HEK293 (cell line): ENCODE data around the gene TRAF5.
"Not testable (repeated sequence)": the region's sequence is repeated elsewhere in the genome, so short reads cannot be mapped to it uniquely, and the experiment has no call there.

Source experiments
- CTCF ChIA-PET: fragments of 350-600 bp; formaldehyde crosslinking; extraction: SDS; loops from one replicate; lab custom pipeline; 2021; ENCODE audit warnings: antibody characterized with exemption; lab: Yijun Ruan, JAX
- POLR2A ChIA-PET: fragments of 300-600 bp; formaldehyde crosslinking; extraction: SDS; loops from one replicate; lab custom pipeline; 2020; ENCODE audit warnings: antibody characterized with exemption, inconsistent platforms; lab: Yijun Ruan, JAX
- H3K27ac ChIP-seq: fragments of 200-500 bp; sonication (Bioruptor generic); 2 replicates; pipeline ENCODE4 v1.5.1; 2014; ENCODE audit warnings: low read depth, low read length, control low read depth, inconsistent platforms; ENCODE audit errors: extremely low read depth
- H3K36me3 ChIP-seq, 2 experiments: fragments of 200-500 bp in 1 of 2; sonication (Bioruptor generic) in 1 of 2; 1 replicate in 1 of 2; 2 replicates in 1 of 2; pipeline ENCODE4 v1.5.1; 2014 to 2017; ENCODE audit warnings: inconsistent platforms in 2 of 2, low read length in 2 of 2; ENCODE audit not compliant: control insufficient read depth in 2 of 2, insufficient read depth in 1 of 2
- H3K4me1 ChIP-seq: fragments of 200-500 bp; sonication (Bioruptor generic); 2 replicates; pipeline ENCODE4 v1.5.1; 2014; ENCODE audit warnings: mild to moderate bottlenecking, low read length, inconsistent platforms; ENCODE audit not compliant: control insufficient read depth, insufficient read depth
- H3K4me3 ChIP-seq: 2 replicates; pipeline ENCODE4 v1.5.1; 2011; ENCODE audit warnings: low read depth, mild to moderate bottlenecking, control low read depth, low read length, moderate library complexity
- H3K9me3 ChIP-seq: fragments of 200-500 bp; sonication (Bioruptor generic); 2 replicates; pipeline ENCODE4 v1.5.1; 2014; ENCODE audit warnings: low read depth, low read length, inconsistent platforms; ENCODE audit not compliant: control insufficient read depth, insufficient read depth
- SCRT2 ChIP-seq: fragments of 450-650 bp; formaldehyde crosslinking; IDR thresholded peaks from 2 replicates; pipeline ENCODE4 v1.5.1; 2016; ENCODE audit warnings: missing biosample characterization, missing genetic modification characterization
- WT1 ChIP-seq: fragments of 450-650 bp; formaldehyde crosslinking; IDR thresholded peaks from 2 replicates; pipeline ENCODE4 v1.5.1; 2016; ENCODE audit warnings: missing biosample characterization, missing genetic modification characterization
- ZNF146 ChIP-seq: fragments of 450-650 bp; formaldehyde crosslinking; IDR thresholded peaks from 2 replicates; pipeline ENCODE4 v1.5.1; 2016; ENCODE audit warnings: missing biosample characterization, missing genetic modification characterization
- ZNF76 ChIP-seq: fragments of 450-650 bp; formaldehyde crosslinking; IDR thresholded peaks from 2 replicates; pipeline ENCODE4; 2016; ENCODE audit warnings: low read depth, missing biosample characterization, missing genetic modification characterization, borderline replicate concordance
- TF ChIP-seq, protein P1 (sequence below): fragments of 450-650 bp; formaldehyde crosslinking; IDR thresholded peaks from 2 replicates; pipeline ENCODE4 v1.5.1; 2016; ENCODE audit warnings: missing biosample characterization, missing genetic modification characterization
- TF ChIP-seq, protein P2 (sequence below): fragments of 450-650 bp; formaldehyde crosslinking; IDR thresholded peaks from 2 replicates; pipeline ENCODE4 v1.5.1; 2016; ENCODE audit warnings: missing biosample characterization, missing genetic modification characterization
- TF ChIP-seq, protein P3 (sequence below): IDR thresholded peaks from 2 replicates; pipeline ENCODE4 v1.6.1; 2011; ENCODE audit warnings: mild to moderate bottlenecking, low read depth, low read length, borderline replicate concordance
- TF ChIP-seq, protein P4 (sequence below): fragments of 450-650 bp; formaldehyde crosslinking; IDR thresholded peaks from 2 replicates; pipeline ENCODE4 v1.5.1; 2016; ENCODE audit warnings: missing biosample characterization, missing genetic modification characterization

Gene TRAF5

DNA sequence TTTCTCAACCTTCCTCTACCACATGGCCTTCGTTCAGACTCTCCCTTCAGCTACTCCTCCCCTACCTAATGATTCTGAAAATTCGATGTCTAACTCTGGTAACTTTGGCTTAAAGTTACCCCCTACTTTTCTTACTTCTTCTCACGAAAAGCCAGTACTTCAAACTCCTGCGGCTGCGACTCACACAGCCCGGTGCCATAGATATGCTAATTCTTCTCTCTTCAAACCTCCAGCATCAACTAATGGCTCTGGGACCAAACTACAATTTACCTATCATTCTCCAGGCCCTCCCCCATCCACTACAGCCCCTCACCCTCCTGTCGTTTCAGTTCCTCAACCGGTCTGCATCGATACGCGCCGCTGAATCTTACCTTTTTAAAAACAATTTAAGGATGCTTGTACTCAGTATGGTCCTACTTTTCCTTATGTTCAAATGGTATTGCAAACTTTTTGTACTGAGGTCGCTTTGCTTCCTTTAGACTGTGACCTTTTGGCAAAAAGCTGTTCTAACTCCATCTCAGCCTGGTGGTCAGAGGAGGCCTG lies 73.3 kb downstream of the TRAF5 start:
- H3K9me3 ChIP-seq, H3K27ac ChIP-seq, H3K4me3 ChIP-seq, CTCF ChIA-PET, POLR2A ChIA-PET, H3K4me1 ChIP-seq: not testable (repeated sequence)
- peaks cover 4 to 13% of the 10 kb centered on the region in 2 experiments for H3K36me3 ChIP-seq

DNA sequence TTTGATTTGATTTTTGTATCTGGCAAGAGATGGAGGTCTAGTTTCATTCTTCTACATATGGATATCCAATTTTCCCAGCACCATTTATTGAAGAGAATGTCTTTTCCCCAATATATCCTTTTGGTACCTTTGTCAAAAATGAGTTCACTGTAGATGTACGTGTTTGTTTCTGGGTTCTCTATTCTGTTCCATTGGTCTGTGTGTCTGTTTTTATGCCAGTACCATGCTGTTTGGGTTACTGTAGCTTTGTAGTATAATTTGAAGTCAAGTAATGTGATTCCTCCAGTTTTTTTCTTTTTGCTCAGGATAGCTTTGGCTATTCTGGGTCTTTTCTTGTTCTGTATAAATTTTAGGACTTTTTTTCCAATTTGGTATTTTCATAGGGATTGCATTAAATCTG lies 75.1 kb downstream of the TRAF5 start:
- POLR2A ChIA-PET, H3K27ac ChIP-seq, H3K4me1 ChIP-seq, H3K9me3 ChIP-seq, H3K36me3 ChIP-seq, H3K4me3 ChIP-seq: not testable (repeated sequence)
- TF ChIP-seq, protein P1, sequence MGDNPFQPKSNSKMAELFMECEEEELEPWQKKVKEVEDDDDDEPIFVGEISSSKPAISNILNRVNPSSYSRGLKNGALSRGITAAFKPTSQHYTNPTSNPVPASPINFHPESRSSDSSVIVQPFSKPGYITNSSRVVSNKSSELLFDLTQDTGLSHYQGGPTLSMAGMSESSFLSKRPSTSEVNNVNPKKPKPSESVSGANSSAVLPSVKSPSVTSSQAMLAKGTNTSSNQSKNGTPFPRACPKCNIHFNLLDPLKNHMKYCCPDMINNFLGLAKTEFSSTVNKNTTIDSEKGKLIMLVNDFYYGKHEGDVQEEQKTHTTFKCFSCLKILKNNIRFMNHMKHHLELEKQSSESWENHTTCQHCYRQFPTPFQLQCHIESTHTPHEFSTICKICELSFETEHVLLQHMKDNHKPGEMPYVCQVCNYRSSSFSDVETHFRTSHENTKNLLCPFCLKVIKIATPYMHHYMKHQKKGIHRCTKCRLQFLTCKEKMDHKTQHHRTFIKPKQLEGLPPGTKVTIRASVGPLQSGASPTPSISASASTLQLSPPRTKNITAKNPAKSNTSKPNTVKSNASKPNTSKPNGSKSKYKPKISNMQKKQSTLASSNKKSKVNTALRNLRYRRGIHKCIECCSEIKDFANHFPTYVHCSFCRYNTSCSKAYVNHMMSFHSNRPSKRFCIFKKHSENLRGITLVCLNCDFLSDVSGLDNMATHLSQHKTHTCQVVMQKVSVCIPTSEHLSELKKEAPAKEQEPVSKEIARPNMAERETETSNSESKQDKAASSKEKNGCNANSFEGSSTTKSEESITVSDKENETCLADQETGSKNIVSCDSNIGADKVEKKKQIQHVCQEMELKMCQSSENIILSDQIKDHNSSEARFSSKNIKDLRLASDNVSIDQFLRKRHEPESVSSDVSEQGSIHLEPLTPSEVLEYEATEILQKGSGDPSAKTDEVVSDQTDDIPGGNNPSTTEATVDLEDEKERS (tag by site-specific recombination): 0 out of 2 replicates have a peak, but pooled peaks have one; percentile 72
- TF ChIP-seq, protein P2, sequence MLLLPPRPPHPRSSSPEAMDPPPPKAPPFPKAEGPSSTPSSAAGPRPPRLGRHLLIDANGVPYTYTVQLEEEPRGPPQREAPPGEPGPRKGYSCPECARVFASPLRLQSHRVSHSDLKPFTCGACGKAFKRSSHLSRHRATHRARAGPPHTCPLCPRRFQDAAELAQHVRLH: 0 out of 2 replicates have a peak, but pooled peaks have one; percentile 24
- CTCF ChIA-PET: interaction anchor here (0.6 kb wide), 1 partner anchor 15 kb away, joined by 3 read pairs; no protein-coding TSS in a partner anchor

DNA sequence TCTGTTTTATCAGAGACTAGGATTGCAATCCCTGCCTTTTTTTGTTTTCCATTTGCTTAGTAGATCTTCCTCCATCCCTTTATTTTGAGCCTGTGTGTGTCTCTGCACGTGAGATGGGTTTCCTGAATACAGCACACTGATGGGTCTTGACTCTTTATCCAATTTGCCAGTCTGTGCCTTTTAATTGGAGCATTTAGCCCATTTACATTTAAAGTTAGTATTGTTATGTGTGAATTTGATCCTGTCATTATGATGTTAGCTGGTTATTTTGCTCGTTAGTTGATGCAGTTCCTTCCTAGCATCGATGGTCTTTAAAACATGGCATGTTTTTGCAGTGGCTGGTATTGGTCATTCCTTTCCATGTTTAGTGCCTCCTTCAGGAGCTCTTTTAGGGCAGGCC lies 79.5 kb downstream of the TRAF5 start:
- H3K4me1 ChIP-seq, H3K4me3 ChIP-seq, H3K27ac ChIP-seq, H3K36me3 ChIP-seq, POLR2A ChIA-PET, H3K9me3 ChIP-seq, CTCF ChIA-PET: not testable (repeated sequence)

DNA sequence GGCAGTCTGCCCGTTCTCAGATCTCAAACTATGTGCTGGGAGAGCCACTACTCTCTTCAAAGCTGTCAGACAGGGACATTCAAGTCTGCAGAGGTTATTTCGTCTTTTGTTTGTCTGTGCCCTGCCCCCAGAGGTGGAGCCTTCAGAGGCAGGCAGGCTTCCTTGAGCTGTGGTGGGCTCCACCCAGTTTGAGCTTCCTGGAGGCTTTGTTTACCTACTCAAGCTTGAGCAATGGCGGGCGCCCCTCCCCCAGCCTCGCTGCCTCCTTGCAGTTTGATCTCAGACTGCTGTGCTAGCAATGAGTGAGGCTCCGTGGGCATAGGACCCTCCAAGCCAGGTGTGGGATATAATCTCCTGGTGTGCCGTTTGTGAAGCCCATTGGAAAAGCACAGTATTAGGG lies 81.1 kb downstream of the TRAF5 start:
- H3K27ac ChIP-seq, H3K9me3 ChIP-seq, H3K4me3 ChIP-seq, CTCF ChIA-PET, POLR2A ChIA-PET, H3K4me1 ChIP-seq, H3K36me3 ChIP-seq: not testable (repeated sequence)

DNA sequence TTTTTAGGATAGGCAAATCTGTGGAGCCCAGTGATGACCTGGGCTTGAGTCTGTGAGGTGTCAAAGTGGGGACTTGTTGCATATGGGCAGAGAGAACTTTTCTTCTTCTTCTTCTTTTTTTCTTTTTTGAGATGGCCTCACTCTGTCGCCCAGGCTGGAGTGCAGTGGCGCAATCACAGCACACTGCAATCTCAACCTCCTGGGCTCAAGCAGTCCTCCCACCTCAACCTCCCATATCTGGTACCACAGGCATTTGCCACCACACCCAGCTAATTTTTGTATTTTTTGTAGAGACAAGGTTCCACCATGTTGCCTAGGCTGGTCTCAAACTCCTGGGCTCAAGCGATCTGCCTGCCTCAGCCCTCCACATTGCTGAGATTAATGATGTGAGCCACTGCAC lies 85.0 kb downstream of the TRAF5 start:
- POLR2A ChIA-PET: no interaction called here
- Histone ChIP-seq H3K27ac (no peak overlapping the region), H3K36me3 (no peaks in the 10 kb centered on the region), H3K9me3 (no peaks in the 10 kb centered on the region), H3K4me3 (no peak overlapping the region), H3K4me1 (no peaks in the 10 kb centered on the region)
- TF ChIP-seq ZNF76 (tag by site-specific recombination) (no peak), SCRT2 (0 out of 2 replicates have a peak, but pooled peaks have one; percentile 13)
- CTCF ChIA-PET: no interaction called here

DNA sequence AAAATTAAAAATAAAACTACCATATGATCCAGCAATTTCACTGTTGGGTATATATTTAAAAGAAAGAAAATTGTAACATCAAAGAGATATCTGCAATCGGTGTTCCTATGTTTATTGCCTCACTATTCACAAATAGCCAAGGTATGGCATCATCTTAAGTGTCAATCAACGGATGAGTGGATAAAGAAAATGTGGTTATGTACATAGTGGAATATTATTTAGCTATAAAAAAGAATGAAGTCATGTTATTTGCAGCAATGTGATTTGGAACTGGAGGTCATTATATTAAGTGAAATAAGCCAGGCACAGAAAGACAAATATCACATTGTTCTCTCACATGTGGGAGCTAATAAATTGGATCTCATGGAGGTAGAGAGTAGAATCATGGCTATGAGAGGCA lies 89.1 kb downstream of the TRAF5 start:
- CTCF ChIA-PET: interaction anchor here (0.6 to 1.5 kb wide), 4 partner anchors 54 to 148 kb away, joined by 3 to 5 read pairs (median 4); no protein-coding TSS in a partner anchor
- POLR2A ChIA-PET: no interaction called here

DNA sequence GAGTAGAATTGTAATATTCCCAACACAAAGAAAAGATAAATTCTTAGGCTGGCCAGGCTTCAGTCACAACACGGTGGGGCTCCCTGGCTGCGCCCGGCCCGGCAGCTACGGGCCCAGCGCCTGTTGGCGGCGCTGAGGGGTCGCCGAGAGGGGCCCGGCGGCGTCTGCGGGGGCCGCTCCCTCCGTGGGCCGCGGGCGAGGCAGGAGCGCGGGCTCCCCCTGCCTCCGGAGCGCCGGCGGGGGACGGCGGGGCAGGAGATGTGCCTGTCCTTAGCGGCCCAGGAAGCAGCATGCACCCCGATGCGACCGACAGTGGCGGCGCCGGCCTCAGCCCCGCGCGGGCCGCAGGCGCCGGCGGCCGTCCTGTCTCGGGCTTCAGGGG lies 89.6 kb downstream of the TRAF5 start:
- H3K36me3 ChIP-seq, H3K9me3 ChIP-seq, POLR2A ChIA-PET, H3K4me1 ChIP-seq, H3K4me3 ChIP-seq: not testable (repeated sequence)
- CTCF ChIA-PET: interaction anchor here (0.6 to 1.5 kb wide), 4 partner anchors 54 to 175 kb away, joined by 3 to 5 read pairs (median 4); no protein-coding TSS in a partner anchor
- peak overlapping the region; percentile 57; the same call in 1 of the 2 replicates for H3K27ac ChIP-seq

More for the DNA sequence above, 89.1 kb downstream of the TRAF5 start:
- H3K4me1 ChIP-seq: peaks cover under 1% of the 10 kb centered on the region; the same call in 1 of the 2 replicates
- H3K4me3 ChIP-seq: no peak overlapping the region
- TF ChIP-seq WT1 (tag by site-specific recombination) (no peak), ZNF146 (peak; percentile 54)
- TF ChIP-seq, protein P3, sequence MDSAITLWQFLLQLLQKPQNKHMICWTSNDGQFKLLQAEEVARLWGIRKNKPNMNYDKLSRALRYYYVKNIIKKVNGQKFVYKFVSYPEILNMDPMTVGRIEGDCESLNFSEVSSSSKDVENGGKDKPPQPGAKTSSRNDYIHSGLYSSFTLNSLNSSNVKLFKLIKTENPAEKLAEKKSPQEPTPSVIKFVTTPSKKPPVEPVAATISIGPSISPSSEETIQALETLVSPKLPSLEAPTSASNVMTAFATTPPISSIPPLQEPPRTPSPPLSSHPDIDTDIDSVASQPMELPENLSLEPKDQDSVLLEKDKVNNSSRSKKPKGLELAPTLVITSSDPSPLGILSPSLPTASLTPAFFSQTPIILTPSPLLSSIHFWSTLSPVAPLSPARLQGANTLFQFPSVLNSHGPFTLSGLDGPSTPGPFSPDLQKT: no peak
- TF ChIP-seq, protein P4, sequence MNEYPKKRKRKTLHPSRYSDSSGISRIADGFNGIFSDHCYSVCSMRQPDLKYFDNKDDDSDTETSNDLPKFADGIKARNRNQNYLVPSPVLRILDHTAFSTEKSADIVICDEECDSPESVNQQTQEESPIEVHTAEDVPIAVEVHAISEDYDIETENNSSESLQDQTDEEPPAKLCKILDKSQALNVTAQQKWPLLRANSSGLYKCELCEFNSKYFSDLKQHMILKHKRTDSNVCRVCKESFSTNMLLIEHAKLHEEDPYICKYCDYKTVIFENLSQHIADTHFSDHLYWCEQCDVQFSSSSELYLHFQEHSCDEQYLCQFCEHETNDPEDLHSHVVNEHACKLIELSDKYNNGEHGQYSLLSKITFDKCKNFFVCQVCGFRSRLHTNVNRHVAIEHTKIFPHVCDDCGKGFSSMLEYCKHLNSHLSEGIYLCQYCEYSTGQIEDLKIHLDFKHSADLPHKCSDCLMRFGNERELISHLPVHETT (tag by site-specific recombination): no peak
- no peaks in the 10 kb centered on the region for H3K36me3 ChIP-seq
- H3K9me3 ChIP-seq: no peaks in the 10 kb centered on the region
- no peak overlapping the region for H3K27ac ChIP-seq
